ENCODE measurements around the gene GSC. TPM values are rescaled to one million over a fixed set of nuclear protein-coding genes. Genes with fewer than 3 reads are reported as not detected.

GSC gene
- total RNA-seq, 1 experiment from 2014 or later, result not detected

DNA sequence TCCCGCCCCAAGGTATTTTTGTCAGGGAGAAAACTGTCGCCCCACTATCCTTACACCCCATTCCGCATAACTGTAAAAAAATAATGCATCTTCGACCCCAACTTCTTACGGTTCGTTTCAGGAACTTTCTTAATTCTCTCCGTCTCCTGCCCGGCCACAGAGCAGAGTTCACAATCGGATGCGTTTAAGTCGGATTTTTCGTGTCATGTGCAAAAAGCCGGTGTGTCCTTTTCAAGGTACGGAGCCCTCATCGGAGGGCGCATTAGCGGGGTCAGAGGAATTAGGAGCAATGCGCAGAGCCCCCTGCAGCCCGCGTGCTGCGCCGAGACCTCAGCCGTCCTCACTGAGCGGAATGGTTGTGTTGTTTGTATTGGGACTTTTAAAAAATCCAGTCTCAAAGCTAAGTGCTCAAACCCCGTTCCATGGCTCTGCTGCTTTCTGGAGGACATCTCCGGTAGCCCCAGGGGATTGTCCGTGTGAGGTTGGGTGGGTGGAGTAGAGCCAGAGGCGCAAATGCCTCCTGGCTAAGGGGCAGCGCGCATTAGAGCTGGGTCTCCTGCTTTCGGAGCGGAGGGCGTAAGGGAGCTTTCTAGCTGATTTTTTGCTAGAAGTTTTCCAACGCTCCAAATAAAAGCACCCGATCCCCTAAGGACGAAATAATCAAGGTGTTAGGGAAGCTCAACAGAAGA is 3.9 kb upstream of the GSC start:
- Histone ChIP-seq H3F3A (ENCODE audit: low read length, unreplicated experiment) (no peaks in the 10 kb centered on the region), H3K4me2 (ENCODE audit: low read length) (no peak overlapping the region), H2AFZ (ENCODE audit: low read length) (no peak overlapping the region), H4K20me1 (ENCODE audit: low read length) (no peaks in the 10 kb centered on the region), H3K9me2 (replicated peaks; ENCODE audit: low read length) (no peaks in the 10 kb centered on the region), H3K9me3 (ENCODE audit: low read length) (no peaks in the 10 kb centered on the region), H3K79me2 (ENCODE audit: low read length) (no peaks in the 10 kb centered on the region), H3K36me3 (ENCODE audit: low read depth, low read length) (no peaks in the 10 kb centered on the region), H3K9ac (ENCODE audit: low read length) (no peak overlapping the region), H3K27ac (ENCODE audit: low read length) (no peak overlapping the region), H3K27me3 (ENCODE audit: low read length) (peaks cover 35% of the 10 kb centered on the region; the same call in 1 of the 2 replicates), H3K4me3 (ENCODE audit: low read length) (no peak overlapping the region), H3K4me1 (ENCODE audit: insufficient read depth, low read length) (no peaks in the 10 kb centered on the region)
- TF ChIP-seq EZH2phosphoT487 (IDR thresholded peaks at IDR 0.05; ENCODE audit: borderline replicate concordance, low read length), result no peak
- TF ChIP-seq EZH2 (IDR thresholded peaks at IDR 0.05; ENCODE audit: low read length, unreplicated experiment), result no peak
- TF ChIP-seq, protein P1, sequence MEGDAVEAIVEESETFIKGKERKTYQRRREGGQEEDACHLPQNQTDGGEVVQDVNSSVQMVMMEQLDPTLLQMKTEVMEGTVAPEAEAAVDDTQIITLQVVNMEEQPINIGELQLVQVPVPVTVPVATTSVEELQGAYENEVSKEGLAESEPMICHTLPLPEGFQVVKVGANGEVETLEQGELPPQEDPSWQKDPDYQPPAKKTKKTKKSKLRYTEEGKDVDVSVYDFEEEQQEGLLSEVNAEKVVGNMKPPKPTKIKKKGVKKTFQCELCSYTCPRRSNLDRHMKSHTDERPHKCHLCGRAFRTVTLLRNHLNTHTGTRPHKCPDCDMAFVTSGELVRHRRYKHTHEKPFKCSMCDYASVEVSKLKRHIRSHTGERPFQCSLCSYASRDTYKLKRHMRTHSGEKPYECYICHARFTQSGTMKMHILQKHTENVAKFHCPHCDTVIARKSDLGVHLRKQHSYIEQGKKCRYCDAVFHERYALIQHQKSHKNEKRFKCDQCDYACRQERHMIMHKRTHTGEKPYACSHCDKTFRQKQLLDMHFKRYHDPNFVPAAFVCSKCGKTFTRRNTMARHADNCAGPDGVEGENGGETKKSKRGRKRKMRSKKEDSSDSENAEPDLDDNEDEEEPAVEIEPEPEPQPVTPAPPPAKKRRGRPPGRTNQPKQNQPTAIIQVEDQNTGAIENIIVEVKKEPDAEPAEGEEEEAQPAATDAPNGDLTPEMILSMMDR (conservative IDR thresholded peaks at IDR 0.05; ENCODE audit: low read depth, low read length), result no peak
- ATAC-seq (no peak), DNase-seq (no peak)
- intact Hi-C loops (cut with micrococcal nuclease), result no loop called here
- ChIA-PET CTCF (no interaction called here), POLR2A (ENCODE audit: unreplicated experiment) (no interaction called here)
- BruUV-seq (replicated peaks), result no TSS peak

- Histone ChIP-seq H3K4me2 (ENCODE audit: low read length) (no peak overlapping the region), H3K27me3 (ENCODE audit: low read length) (peaks cover 35% of the 10 kb centered on the region; the same call in 1 of the 2 replicates), H4K20me1 (ENCODE audit: low read length) (no peaks in the 10 kb centered on the region), H3K4me3 (ENCODE audit: low read length) (no peak overlapping the region), H3K9ac (ENCODE audit: low read length) (no peak overlapping the region), H2AFZ (ENCODE audit: low read length) (no peak overlapping the region), H3K36me3 (ENCODE audit: low read depth, low read length) (no peaks in the 10 kb centered on the region), H3K4me1 (ENCODE audit: insufficient read depth, low read length) (no peaks in the 10 kb centered on the region), H3F3A (ENCODE audit: low read length, unreplicated experiment) (no peaks in the 10 kb centered on the region), H3K9me2 (replicated peaks; ENCODE audit: low read length) (no peaks in the 10 kb centered on the region), H3K27ac (ENCODE audit: low read length) (no peak overlapping the region), H3K9me3 (ENCODE audit: low read length) (no peaks in the 10 kb centered on the region), H3K79me2 (ENCODE audit: low read length) (no peaks in the 10 kb centered on the region)
- ChIA-PET CTCF (no interaction called here), POLR2A (ENCODE audit: unreplicated experiment) (no interaction called here)
- intact Hi-C loops (cut with micrococcal nuclease), result no loop called here
- BruUV-seq (replicated peaks), result no TSS peak
- no peak for DNase-seq
- no peak for TF ChIP-seq EZH2 (IDR thresholded peaks at IDR 0.05; ENCODE audit: low read length, unreplicated experiment)
- TF ChIP-seq, protein P1 (conservative IDR thresholded peaks at IDR 0.05; ENCODE audit: low read depth, low read length), result no peak
- no peak for TF ChIP-seq EZH2phosphoT487 (IDR thresholded peaks at IDR 0.05; ENCODE audit: borderline replicate concordance, low read length)
- no peak for ATAC-seq
These were observed 3.2 kb upstream of the GSC start for GRCh38 chr14:94773061-94773648.

- H3K27me3 ChIP-seq (ENCODE audit: low read length), result peaks cover 35% of the 10 kb centered on the region; the same call in 1 of the 2 replicates
- TF ChIP-seq, protein P1 (conservative IDR thresholded peaks at IDR 0.05; ENCODE audit: low read depth, low read length), result no peak
- TF ChIP-seq EZH2phosphoT487 (IDR thresholded peaks at IDR 0.05; ENCODE audit: borderline replicate concordance, low read length), result no peak
- H3K9me2 ChIP-seq (replicated peaks; ENCODE audit: low read length), result no peaks in the 10 kb centered on the region
- ChIA-PET CTCF (no interaction called here), POLR2A (ENCODE audit: unreplicated experiment) (no interaction called here)
- H3K9me3 ChIP-seq (ENCODE audit: low read length), result no peaks in the 10 kb centered on the region
- H3K36me3 ChIP-seq (ENCODE audit: low read depth, low read length), result no peaks in the 10 kb centered on the region
- no TSS peak for BruUV-seq (replicated peaks)
- no peak overlapping the region for H3K9ac ChIP-seq (ENCODE audit: low read length)
- DNase-seq (no peak), ATAC-seq (no peak)
- H4K20me1 ChIP-seq (ENCODE audit: low read length), result no peaks in the 10 kb centered on the region
- no peaks in the 10 kb centered on the region for H3F3A ChIP-seq (ENCODE audit: low read length, unreplicated experiment)
- no peaks in the 10 kb centered on the region for H3K79me2 ChIP-seq (ENCODE audit: low read length)
- H3K27ac ChIP-seq (ENCODE audit: low read length), result no peak overlapping the region
- H3K4me3 ChIP-seq (ENCODE audit: low read length), result no peak overlapping the region
- H3K4me1 ChIP-seq (ENCODE audit: insufficient read depth, low read length), result no peaks in the 10 kb centered on the region
- H3K4me2 ChIP-seq (ENCODE audit: low read length), result no peak overlapping the region
- H2AFZ ChIP-seq (ENCODE audit: low read length), result no peak overlapping the region
- intact Hi-C loops (cut with micrococcal nuclease), result no loop called here
These were observed 2.6 kb upstream of the GSC start for GRCh38 chr14:94772548-94772947.

Measured in PC-3 (cell line).